ENCODE measurements around the gene MED26.

- no peak for TF ChIP-seq EZH2 (IDR thresholded peaks at IDR 0.05; ENCODE audit: insufficient read depth, poor library complexity, severe bottlenecking)
- no peak for TF ChIP-seq EZH2phosphoT487 (IDR thresholded peaks at IDR 0.05; ENCODE audit: insufficient read depth, low read depth)
These were observed 644 bp downstream of the MED26 start for GRCh38 chr19:16627193-16627927.

All from GM23248 (cell line).